Right kidney (tissue), 1 donor: ENCODE data around the gene MSI1.

ENCODE experiments used
- DNase-seq: peaks from one replicate; pipeline ENCODE4 v3.0.0-alpha.2; 2016

The MSI1 gene

GRCh38 chr12:120377611-120378010 lies 8.6 kb upstream of the MSI1 start:
- DNase-seq = no peak

GRCh38 chr12:120376934-120377572 lies 8.1 kb upstream of the MSI1 start:
- peak; percentile 37 for DNase-seq

GRCh38 chr12:120376416-120376815 lies 7.5 kb upstream of the MSI1 start:
- no peak for DNase-seq

GRCh38 chr12:120376009-120376408 lies 7.0 kb upstream of the MSI1 start:
- no peak for DNase-seq

- no peak for DNase-seq
Observed at GRCh38 chr12:120373683-120374082, 4.7 kb upstream of the MSI1 start.

GRCh38 chr12:120370343-120371243 lies 1.6 kb upstream of the MSI1 start:
- no peak for DNase-seq

GRCh38 chr12:120369603-120370342 lies 809 bp upstream of the MSI1 start:
- DNase-seq = peak; percentile 45

- peak; percentile 63 for DNase-seq
Observed at GRCh38 chr12:120367924-120368788, 808 bp downstream of the MSI1 start.

GRCh38 chr12:120367233-120367923 lies 1.6 kb downstream of the MSI1 start:
- DNase-seq = peak; percentile 42

GRCh38 chr12:120366845-120367232 lies 2.1 kb downstream of the MSI1 start:
- no peak for DNase-seq

- no peak for DNase-seq
Observed at GRCh38 chr12:120366341-120366705, 2.6 kb downstream of the MSI1 start.

- no peak for DNase-seq
Observed at GRCh38 chr12:120365675-120366340, 3.2 kb downstream of the MSI1 start.

- no peak for DNase-seq
Observed at GRCh38 chr12:120364487-120364886, 4.5 kb downstream of the MSI1 start.

GRCh38 chr12:120363274-120363855 lies 5.6 kb downstream of the MSI1 start:
- no peak for DNase-seq

GRCh38 chr12:120362516-120363273 lies 6.3 kb downstream of the MSI1 start:
- DNase-seq = no peak

GRCh38 chr12:120361506-120362208 lies 7.3 kb downstream of the MSI1 start:
- peak; percentile 96 for DNase-seq

GRCh38 chr12:120359128-120359527 lies 9.8 kb downstream of the MSI1 start:
- no peak for DNase-seq

GRCh38 chr12:120358412-120359100 lies 10.4 kb downstream of the MSI1 start:
- DNase-seq = no peak
